ENCODE measurements around the gene RANBP3. TPM values are rescaled to one million over a fixed set of nuclear protein-coding genes. Genes with fewer than 3 reads are reported as not detected.
"Not testable (repeated sequence)": the region's sequence is repeated elsewhere in the genome, so short reads cannot be mapped to it uniquely, and the experiment has no call there.

RANBP3 gene
- total RNA-seq, 3 donors from 2014 or later: 54.4 to 66.2 (median 64.9) TPM

- Histone ChIP-seq H3K9me3 (no peaks in the 10 kb centered on the region), H3K36me3 (no peaks in the 10 kb centered on the region), H3K27me3 (no peaks in the 10 kb centered on the region), H3K27ac (peak overlapping the region; percentile 70 to 73), H3K4me3 (peak overlapping the region in 1 of 3 donors; percentile 1), H3K4me1 (peaks cover 0 to 11% of the 10 kb centered on the region in 2 donors)
- intact Hi-C loops (cut with DNase I; ENCODE audit: low total_unique reads): no loop called here
- TF ChIP-seq POLR2AphosphoS5 (IDR thresholded peaks at IDR 0.05) (no peak), CTCF (IDR thresholded peaks at IDR 0.05) (no peak), POLR2A (IDR thresholded peaks at IDR 0.05) (no peak)
- DNase-seq (ENCODE audit: low spot score in 2 of 2): peak; percentile 41 to 64
Measured at GRCh38 chr19:5961969-5962945, 15.7 kb downstream of the RANBP3 start.

GRCh38 chr19:5961641-5961968, 16.3 kb downstream of the RANBP3 start:
- intact Hi-C loops (cut with DNase I; ENCODE audit: low total_unique reads); H3K4me3 ChIP-seq; DNase-seq (ENCODE audit: low spot score in 2 of 2); H3K36me3 ChIP-seq; H3K27me3 ChIP-seq; H3K9me3 ChIP-seq: not testable (repeated sequence)
- H3K4me1 ChIP-seq: peaks cover 0 to 11% of the 10 kb centered on the region in 2 donors
- H3K27ac ChIP-seq: peak overlapping the region; percentile 70 to 73

GRCh38 chr19:5960005-5961001, 17.6 kb downstream of the RANBP3 start:
- no peaks in the 10 kb centered on the region for H3K36me3 ChIP-seq

DNA sequence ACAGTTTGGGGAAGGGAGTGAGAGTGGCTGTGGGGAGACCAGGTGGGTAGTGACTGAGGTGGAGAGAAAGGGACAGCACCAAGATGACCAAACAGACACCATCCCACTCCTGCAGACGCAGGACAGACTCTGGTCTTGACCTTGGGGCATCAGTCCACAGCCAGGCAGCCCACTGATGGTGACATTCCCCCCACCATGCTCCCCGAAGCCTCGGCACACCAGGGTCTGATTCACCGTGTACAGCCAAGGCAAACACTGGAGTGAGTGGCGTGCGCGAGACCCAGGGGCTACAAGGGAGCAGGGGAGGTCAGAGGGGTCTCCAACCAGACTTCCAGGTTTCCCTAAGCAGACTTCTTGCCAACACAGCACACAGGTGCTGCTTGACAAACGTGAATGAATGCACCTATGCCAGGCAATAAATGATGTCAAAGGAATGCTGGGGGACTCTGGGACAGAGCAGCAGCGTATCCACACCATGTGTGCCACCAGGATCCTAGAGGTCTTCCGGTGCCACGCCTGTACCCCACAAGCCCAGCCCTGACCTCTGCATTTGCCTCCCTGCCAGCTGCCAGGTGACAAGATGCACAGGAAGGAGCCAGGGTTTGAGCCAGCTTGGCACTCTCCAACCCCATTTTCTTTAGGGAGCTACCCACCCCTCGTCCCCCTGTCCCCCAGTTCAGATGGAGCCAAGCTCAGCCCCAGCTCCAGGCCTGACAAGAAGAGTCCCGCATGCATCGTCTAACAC, 18.5 kb downstream of the RANBP3 start:
- no peaks in the 10 kb centered on the region for H3K36me3 ChIP-seq
- H3K27me3 ChIP-seq: no peaks in the 10 kb centered on the region
- peak overlapping the region in 1 of 2 donors; percentile 70 for H3K27ac ChIP-seq
- intact Hi-C loops (cut with DNase I; ENCODE audit: low total_unique reads): no loop called here
- no peak for TF ChIP-seq CTCF (IDR thresholded peaks at IDR 0.05)
- no peak for TF ChIP-seq POLR2AphosphoS5 (IDR thresholded peaks at IDR 0.05)
- TF ChIP-seq POLR2A (IDR thresholded peaks at IDR 0.05): no peak
- H3K4me1 ChIP-seq: peaks cover 0 to 11% of the 10 kb centered on the region in 2 donors
- no peak for DNase-seq (ENCODE audit: low spot score in 2 of 2)
- H3K4me3 ChIP-seq: no peak overlapping the region
- no peaks in the 10 kb centered on the region for H3K9me3 ChIP-seq

More at GRCh38 chr19:5960005-5961001, 17.6 kb downstream of the RANBP3 start:
- intact Hi-C loops (cut with DNase I; ENCODE audit: low total_unique reads): no loop called here
- Histone ChIP-seq H3K27me3 (no peaks in the 10 kb centered on the region), H3K4me1 (peaks cover 0 to 11% of the 10 kb centered on the region in 2 donors), H3K4me3 (no peak overlapping the region), H3K9me3 (no peaks in the 10 kb centered on the region), H3K27ac (peak overlapping the region in 1 of 2 donors; percentile 70)
- TF ChIP-seq CTCF (IDR thresholded peaks at IDR 0.05) (no peak), POLR2A (IDR thresholded peaks at IDR 0.05) (no peak), POLR2AphosphoS5 (IDR thresholded peaks at IDR 0.05) (no peak)
- DNase-seq (ENCODE audit: low spot score in 2 of 2): no peak

GRCh38 chr19:5958851-5959122, 19.2 kb downstream of the RANBP3 start:
- H3K4me3 ChIP-seq: no peak overlapping the region
- H3K27me3 ChIP-seq: no peaks in the 10 kb centered on the region
- intact Hi-C loops (cut with DNase I; ENCODE audit: low total_unique reads): no loop called here
- TF ChIP-seq CTCF (IDR thresholded peaks at IDR 0.05) (no peak), POLR2AphosphoS5 (IDR thresholded peaks at IDR 0.05) (no peak), POLR2A (IDR thresholded peaks at IDR 0.05) (no peak)
- no peak overlapping the region for H3K27ac ChIP-seq
- no peaks in the 10 kb centered on the region for H3K36me3 ChIP-seq
- H3K4me1 ChIP-seq: peaks cover 0 to 17% of the 10 kb centered on the region in 2 donors
- DNase-seq (ENCODE audit: low spot score in 2 of 2): no peak
- no peaks in the 10 kb centered on the region for H3K9me3 ChIP-seq
